NCI-H2107 (cell line): ENCODE data around the gene ZNF850.
A peak's percentile ranks its signal among the peaks of the same experiment; 100 is the strongest.

ENCODE experiments used
- DNase-seq: peaks from one replicate; lab custom pipeline; 2025; lab: John Stamatoyannopoulos, UW

Gene ZNF850

DNA sequence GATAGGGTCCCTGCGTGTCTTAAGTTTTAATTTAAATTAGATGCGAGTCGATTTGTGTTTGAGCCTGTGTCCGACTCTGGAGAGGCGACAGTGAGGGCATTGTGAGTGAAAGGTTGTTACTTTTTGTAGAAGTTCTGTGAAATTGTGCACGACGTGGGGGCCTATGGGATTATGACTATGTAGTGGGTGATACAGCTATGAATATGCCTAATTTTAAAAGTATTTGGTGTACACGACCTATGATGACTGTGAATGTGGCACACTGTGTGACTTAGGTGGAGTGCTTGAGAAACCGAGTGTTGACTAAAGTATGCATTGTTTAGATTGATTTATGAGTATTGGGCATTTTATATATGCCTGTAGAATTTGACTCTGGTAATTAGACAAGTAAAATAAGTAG, 84.5 kb downstream of the ZNF850 start:
- no peak for DNase-seq

DNA sequence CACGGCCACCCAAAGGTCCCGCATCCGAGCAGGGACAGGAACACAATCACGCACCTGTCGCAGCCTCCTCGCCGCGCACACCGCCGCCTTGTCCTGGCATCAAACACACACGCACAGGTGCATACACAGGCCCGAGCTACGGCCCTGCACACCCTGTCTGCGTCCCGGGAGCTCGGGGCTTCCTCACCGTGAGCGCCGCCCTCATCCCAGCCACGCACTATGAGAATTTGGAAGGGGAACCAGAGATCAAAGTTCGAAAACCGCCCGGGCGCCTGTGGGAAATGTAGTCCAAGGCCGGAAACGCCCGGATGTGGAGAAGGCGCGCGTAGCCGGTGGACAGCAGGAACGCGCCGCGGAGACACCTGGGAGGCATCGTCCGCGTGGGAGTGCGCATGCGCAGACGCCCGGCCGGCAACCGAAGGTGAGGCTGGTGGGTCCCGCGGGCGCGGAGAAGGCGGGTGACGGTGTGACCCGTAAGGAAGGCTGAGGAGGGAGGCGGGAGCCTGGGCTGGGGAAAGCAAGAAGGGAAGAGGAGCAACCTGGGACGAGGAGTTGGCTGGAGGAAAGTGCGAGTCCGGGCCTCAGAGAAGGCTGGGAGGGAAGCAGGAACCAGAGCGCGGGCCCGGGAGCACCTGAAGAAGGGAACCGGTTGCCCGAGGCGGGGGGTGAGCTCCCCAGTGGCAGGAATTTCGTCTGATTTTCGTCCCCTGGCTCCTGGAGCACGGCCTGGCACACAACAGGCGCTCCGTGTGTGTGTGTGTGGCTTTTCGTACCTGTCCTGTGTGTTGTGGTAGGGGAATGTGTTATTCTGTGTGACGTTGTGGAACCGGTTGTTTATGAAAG, 85.2 kb downstream of the ZNF850 start, which contains the start of gene ZNF567:
TSS of gene ZNF567 (plus strand) at position 399 of the 843 bp plus-strand sequence. CDS start 7,256 bp downstream, outside the sequence.
- DNase-seq, result peak; percentile 94

DNA sequence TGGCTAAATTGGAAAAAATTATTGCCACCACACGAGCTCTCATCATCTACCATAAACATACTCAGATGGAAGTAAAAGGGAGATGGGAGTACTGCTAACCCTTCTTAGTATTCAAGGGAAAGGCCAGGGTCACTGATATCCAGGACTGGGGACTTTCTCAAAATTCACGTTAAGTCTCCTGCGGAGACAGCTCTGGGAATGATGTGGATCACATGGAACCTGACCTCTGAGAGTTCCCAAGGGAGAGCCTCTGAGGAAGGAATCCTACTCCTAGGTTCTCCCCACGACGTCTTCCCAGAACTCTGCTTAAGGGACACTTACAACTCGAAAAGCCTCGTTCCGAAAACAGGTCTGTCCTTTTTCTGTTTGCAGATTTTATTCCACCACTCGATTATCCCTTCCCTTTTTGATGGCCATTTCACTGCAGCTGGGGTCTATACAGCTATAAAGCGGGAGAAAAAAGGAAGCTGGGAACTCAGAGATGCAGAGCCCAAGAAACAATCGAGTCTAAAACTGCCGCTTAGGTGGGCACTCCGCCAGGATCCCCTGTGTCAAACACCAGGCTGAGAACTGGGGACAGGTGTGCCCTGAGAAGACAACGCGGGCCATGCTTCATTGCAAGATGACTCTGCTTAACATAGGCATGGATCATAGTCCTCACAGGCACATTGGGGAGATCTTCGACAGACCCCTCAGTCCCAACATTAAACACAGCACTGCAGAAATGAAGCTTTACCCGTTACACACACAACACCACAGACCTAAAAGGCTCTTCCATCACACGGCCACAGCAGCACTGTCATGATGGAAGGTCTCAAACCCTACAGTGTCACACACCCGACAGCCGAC, 86.0 kb downstream of the ZNF850 start:
- DNase-seq, result no peak

DNA sequence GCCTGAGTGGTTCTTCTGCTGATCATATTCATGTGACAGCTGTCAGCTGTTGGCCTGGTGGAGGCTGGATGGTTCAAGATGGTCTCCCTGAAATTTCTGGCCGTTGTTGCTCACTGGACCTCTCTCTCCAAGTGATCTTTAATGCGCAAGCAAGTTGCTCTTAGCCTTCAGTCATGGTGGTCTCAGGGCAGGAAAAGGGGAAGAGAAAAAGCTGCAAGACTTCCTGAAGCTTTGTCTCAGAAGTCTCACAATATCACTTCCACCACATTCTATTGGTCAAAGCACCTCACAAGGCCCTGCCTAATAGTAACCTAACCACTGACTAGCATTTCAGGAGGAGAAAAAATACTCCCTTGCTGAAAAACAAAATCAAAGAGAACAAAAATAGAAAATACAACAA, 86.8 kb downstream of the ZNF850 start:
- no peak for DNase-seq

DNA sequence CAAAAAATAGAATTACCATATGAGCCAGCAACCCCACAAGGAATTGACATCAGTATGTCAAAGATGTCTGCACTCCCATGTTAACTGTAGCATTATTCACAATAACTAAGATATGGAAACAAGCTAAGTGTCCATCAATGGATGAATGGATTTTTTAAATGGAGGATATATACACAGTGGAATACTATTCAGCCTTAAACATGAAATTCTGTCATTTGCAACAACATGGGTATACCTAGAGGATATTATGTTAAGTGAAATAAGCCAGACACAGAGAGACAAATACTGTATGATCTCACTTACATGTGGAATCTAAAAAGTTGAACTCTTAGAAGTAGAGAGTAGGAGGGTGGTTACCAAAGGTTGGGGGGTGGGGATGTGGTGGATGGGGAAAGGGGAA, 93.2 kb downstream of the ZNF850 start:
- DNase-seq, result no peak

DNA sequence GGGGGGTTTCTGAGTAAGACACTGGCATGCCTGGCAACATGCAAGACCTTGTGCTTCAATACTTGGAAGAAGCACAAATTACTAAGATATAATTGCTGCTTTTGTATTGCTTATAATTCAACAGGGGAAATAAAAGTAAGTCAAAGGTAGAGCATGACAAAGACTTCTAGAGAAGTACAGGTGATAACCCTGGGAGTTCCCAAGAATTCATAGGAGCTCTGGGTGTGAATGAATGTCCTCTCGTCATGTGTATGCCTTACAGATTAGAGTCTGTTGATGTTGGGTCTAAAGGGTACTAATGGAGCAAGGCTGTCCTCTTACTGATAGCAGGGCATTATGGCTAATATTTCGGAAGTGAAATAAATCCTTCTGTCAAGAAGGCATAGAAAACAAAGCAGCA, 98.4 kb downstream of the ZNF850 start:
- no peak for DNase-seq

DNA sequence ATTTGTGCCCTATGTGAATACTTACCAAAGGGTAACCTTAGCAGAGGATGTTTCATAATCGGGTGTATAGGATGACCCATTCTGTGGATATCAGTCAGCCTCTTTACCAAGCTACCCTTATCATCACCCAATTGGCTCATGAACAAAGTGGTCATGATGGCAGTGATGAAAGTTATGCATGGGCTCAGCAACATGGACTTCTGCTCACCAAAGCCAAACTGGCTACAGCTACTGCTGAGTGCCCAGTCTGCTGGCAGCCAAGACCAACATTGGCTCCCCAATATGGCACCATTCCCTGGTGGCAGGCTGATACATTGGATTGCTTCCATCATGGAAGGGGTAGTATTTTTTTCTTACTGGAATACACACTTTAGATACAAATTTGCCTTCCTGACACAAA, 100.2 kb downstream of the ZNF850 start:
- no peak for DNase-seq

DNA sequence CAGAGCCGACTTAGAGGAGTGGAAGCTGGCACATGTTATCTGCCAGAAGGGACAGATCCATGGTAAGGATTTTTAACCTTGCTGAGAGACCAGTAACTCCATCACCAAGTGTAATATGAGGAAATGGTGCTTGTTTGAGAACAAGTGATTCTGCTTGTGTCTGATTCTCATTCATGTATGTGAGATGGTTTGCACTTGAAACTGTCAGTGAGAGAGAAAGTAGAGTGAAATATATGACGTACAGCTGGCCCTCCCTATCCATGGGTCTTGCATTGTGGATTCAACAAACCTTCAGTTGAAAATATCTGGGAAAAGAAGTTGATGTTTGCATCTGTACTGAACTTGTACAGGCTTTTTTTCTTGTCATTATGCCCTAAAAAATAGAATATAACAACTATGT, 104.0 kb downstream of the ZNF850 start:
- DNase-seq, result no peak

DNA sequence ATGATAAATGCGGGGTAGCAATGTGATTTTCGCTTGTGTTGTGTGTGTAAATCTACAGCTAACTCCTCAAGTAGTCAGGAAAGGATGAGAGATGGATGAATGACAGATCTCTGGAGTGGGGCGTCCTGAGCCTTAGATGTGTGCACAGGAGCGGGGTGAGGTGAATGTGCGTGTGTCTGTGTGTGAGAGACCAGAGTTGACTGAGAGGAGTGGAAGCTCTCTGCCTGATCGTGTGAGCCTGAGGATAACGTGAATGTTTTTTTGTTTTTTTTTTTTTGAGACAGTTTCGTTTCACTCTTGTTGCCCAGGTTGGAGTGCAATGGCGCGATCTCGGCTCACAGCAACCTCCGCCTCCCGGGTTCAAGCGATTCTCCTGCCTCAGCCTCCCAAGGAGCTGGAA, 106.8 kb downstream of the ZNF850 start:
- no peak for DNase-seq
